Endothelial cell (in vitro differentiated cells): ENCODE data around the gene PDS5B. TPM values are rescaled to one million over a fixed set of nuclear protein-coding genes. Genes with fewer than 3 reads are reported as not detected.

Experiments used
- DNase-seq: peaks from one replicate; pipeline ENCODE4 v3.0.0; 2021; ENCODE audit warnings: low spot score
- H3K27ac Mint-ChIP-seq: one replicate; pipeline ENCODE4 v1.8.0; 2021; ENCODE audit warnings: mixed read lengths, inconsistent platforms; ENCODE audit not compliant: unreplicated experiment
- H3K27me3 Mint-ChIP-seq: one replicate; pipeline ENCODE4 v1.8.0; 2021; ENCODE audit warnings: mild to moderate bottlenecking, moderate library complexity, mixed read lengths, inconsistent platforms; ENCODE audit not compliant: unreplicated experiment
- H3K36me3 Mint-ChIP-seq: one replicate; pipeline ENCODE4 v1.8.0; 2021; ENCODE audit warnings: mild to moderate bottlenecking, low read depth, mixed read lengths, inconsistent platforms; ENCODE audit not compliant: unreplicated experiment
- H3K4me1 Mint-ChIP-seq: one replicate; pipeline ENCODE4 v1.8.0; 2021; ENCODE audit warnings: mild to moderate bottlenecking, mixed read lengths, inconsistent platforms; ENCODE audit not compliant: unreplicated experiment
- H3K4me3 Mint-ChIP-seq: one replicate; pipeline ENCODE4 v1.8.0; 2021; ENCODE audit warnings: mild to moderate bottlenecking, mixed read lengths, inconsistent platforms; ENCODE audit not compliant: unreplicated experiment
- H3K9me3 Mint-ChIP-seq: one replicate; pipeline ENCODE4 v1.8.0; 2021; ENCODE audit warnings: mixed read lengths, inconsistent platforms; ENCODE audit not compliant: unreplicated experiment
- CTCF ChIP-seq: fragments of 200-600 bp; sonication (generic); IDR thresholded peaks from one replicate; pipeline ENCODE4 v1.5.0; 2021; ENCODE audit warnings: antibody characterized with exemption; ENCODE audit not compliant: unreplicated experiment
- total RNA-seq: library from RNA; stranded (reverse); fragmentation: NEBNext Ultra II Directional; extraction: Animal tissue kit (Norgen Biotek cat#: 25700); gene quantifications from one replicate; pipeline ENCODE4 v1.2.1, GENCODE V29; 2021; ENCODE audit not compliant: unreplicated experiment

PDS5B gene
- total RNA-seq, 1 donor from 2014 or later: 72.3 TPM

GRCh38 chr13:32735859-32736258, 149.6 kb downstream of the PDS5B start:
- Mint-ChIP-seq H3K9me3 (no peaks in the 10 kb centered on the region), H3K27ac (no peak overlapping the region), H3K4me1 (peaks cover 17% of the 10 kb centered on the region), H3K36me3 (no peaks in the 10 kb centered on the region), H3K4me3 (no peak overlapping the region), H3K27me3 (no peaks in the 10 kb centered on the region)
- TF ChIP-seq CTCF: no peak
- DNase-seq: no peak

- no peak for TF ChIP-seq CTCF
These were observed 150.4 kb downstream of the PDS5B start for GRCh38 chr13:32736648-32737047.

GRCh38 chr13:32737111-32737571, 150.9 kb downstream of the PDS5B start:
- no peak for TF ChIP-seq CTCF
- Mint-ChIP-seq H3K27me3 (no peaks in the 10 kb centered on the region), H3K4me3 (no peak overlapping the region), H3K27ac (no peak overlapping the region), H3K4me1 (peaks cover 7% of the 10 kb centered on the region), H3K36me3 (no peaks in the 10 kb centered on the region), H3K9me3 (no peaks in the 10 kb centered on the region)
- no peak for DNase-seq

More at GRCh38 chr13:32736648-32737047, 150.4 kb downstream of the PDS5B start:
- H3K27me3 Mint-ChIP-seq: no peaks in the 10 kb centered on the region
- H3K4me1 Mint-ChIP-seq: peaks cover 10% of the 10 kb centered on the region
- no peaks in the 10 kb centered on the region for H3K36me3 Mint-ChIP-seq
- no peaks in the 10 kb centered on the region for H3K9me3 Mint-ChIP-seq
- no peak for DNase-seq
- H3K27ac Mint-ChIP-seq: no peak overlapping the region
- H3K4me3 Mint-ChIP-seq: no peak overlapping the region

DNA sequence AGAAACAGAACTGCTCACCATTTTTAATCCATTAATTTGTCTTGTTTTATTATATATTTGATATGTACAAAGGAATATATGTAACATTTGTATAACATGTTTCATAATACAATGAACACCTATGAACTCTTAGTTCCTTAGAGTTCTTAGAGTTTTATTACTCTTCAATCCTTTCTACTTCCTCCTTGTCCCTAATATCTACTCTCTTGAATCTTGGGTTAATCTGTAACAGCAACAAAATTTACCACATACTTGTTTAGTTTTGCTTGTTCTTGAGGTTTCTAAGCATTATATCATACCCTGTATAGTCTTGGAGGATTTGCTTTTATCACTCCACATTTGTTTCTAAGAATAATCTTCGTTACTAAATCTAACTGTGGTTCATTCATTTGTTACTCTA, 151.4 kb downstream of the PDS5B start:
- H3K36me3 Mint-ChIP-seq: no peaks in the 10 kb centered on the region
- H3K4me3 Mint-ChIP-seq: no peak overlapping the region
- peaks cover 7% of the 10 kb centered on the region for H3K4me1 Mint-ChIP-seq
- no peaks in the 10 kb centered on the region for H3K27me3 Mint-ChIP-seq
- DNase-seq: no peak
- H3K9me3 Mint-ChIP-seq: no peaks in the 10 kb centered on the region
- TF ChIP-seq CTCF: no peak
- H3K27ac Mint-ChIP-seq: no peak overlapping the region

DNA sequence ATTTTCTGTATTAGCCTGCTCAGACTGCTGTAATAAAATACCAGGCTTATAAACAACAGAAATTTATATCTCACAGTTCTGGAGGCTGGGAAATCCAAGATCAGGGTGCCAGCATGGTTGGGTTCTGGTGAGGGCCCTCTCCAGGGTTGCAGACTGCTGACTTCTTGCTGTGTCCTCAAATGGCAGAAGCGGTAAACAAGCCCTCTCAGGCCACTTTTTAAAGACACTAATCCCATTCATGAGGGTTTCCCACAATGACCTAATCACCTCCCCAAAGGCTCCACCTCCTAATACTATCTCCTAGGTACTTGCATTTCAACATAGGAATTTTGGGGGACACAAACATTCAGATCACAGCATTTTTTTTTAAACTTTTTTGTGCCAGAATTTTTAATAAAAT, 159.3 kb downstream of the PDS5B start:
- DNase-seq: no peak
- no peak for TF ChIP-seq CTCF
- Mint-ChIP-seq H3K27ac (no peak overlapping the region), H3K4me3 (no peak overlapping the region), H3K36me3 (no peaks in the 10 kb centered on the region), H3K27me3 (no peaks in the 10 kb centered on the region), H3K9me3 (no peaks in the 10 kb centered on the region), H3K4me1 (no peaks in the 10 kb centered on the region)
